ENCODE data around the gene PLD1. TPM values are rescaled to one million over a fixed set of nuclear protein-coding genes. Genes with fewer than 3 reads are reported as not detected.
A peak's percentile ranks its signal among the peaks of the same experiment; 100 is the strongest.

PLD1 gene
- total RNA-seq, 1 donor from 2014 or later: 29.1 TPM

DNA sequence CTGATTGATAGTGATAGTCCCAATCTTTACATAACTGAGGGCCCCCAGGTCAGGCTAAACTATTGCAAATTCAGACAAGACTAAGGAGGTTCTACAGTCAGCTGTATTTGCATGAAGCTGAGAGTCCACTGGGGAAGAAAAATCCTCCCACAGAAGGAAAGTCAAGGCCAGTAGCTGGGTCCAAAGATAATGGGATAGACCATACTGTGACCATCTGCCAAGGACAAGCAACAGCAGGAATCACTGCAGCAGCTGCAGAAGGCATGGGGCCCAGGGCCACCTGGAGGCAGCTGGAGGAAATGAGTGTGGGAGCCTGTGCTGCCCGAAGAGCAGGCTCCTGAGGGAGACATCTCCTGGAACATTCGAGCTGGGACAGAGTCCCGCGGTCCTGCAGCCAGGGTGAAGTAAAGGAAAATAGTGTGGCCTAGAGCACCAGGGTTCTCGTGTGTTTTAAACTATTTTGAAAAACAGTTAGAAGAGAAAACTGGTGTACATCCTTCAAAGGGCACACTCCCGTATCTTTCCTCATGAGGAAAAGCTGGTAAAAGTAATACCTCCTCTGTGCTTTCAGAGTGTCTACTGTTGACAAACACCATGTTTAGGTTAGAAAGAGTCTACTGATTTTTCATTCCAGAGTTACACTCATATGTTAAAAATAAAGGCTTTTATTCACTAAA lies 19.7 kb upstream of the PLD1 start:
- peak in 1 of 2 experiments; percentile 66 for DNase-seq (ENCODE audit: low spot score in 2 of 2, unreplicated experiment in 2 of 2)
- no peaks in the 10 kb centered on the region for H3K9me3 Mint-ChIP-seq
- no peak overlapping the region for H3K4me3 Mint-ChIP-seq
- H3K36me3 Mint-ChIP-seq: no peaks in the 10 kb centered on the region
- peak overlapping the region; percentile 71 for H3K27ac Mint-ChIP-seq
- H3K4me1 Mint-ChIP-seq: peaks cover 29% of the 10 kb centered on the region
- TF ChIP-seq, protein P1, sequence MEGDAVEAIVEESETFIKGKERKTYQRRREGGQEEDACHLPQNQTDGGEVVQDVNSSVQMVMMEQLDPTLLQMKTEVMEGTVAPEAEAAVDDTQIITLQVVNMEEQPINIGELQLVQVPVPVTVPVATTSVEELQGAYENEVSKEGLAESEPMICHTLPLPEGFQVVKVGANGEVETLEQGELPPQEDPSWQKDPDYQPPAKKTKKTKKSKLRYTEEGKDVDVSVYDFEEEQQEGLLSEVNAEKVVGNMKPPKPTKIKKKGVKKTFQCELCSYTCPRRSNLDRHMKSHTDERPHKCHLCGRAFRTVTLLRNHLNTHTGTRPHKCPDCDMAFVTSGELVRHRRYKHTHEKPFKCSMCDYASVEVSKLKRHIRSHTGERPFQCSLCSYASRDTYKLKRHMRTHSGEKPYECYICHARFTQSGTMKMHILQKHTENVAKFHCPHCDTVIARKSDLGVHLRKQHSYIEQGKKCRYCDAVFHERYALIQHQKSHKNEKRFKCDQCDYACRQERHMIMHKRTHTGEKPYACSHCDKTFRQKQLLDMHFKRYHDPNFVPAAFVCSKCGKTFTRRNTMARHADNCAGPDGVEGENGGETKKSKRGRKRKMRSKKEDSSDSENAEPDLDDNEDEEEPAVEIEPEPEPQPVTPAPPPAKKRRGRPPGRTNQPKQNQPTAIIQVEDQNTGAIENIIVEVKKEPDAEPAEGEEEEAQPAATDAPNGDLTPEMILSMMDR (IDR thresholded peaks at IDR 0.05; ENCODE audit: unreplicated experiment): peak; percentile 21
- no peaks in the 10 kb centered on the region for H3K27me3 Mint-ChIP-seq (ENCODE audit: low read depth)

DNA sequence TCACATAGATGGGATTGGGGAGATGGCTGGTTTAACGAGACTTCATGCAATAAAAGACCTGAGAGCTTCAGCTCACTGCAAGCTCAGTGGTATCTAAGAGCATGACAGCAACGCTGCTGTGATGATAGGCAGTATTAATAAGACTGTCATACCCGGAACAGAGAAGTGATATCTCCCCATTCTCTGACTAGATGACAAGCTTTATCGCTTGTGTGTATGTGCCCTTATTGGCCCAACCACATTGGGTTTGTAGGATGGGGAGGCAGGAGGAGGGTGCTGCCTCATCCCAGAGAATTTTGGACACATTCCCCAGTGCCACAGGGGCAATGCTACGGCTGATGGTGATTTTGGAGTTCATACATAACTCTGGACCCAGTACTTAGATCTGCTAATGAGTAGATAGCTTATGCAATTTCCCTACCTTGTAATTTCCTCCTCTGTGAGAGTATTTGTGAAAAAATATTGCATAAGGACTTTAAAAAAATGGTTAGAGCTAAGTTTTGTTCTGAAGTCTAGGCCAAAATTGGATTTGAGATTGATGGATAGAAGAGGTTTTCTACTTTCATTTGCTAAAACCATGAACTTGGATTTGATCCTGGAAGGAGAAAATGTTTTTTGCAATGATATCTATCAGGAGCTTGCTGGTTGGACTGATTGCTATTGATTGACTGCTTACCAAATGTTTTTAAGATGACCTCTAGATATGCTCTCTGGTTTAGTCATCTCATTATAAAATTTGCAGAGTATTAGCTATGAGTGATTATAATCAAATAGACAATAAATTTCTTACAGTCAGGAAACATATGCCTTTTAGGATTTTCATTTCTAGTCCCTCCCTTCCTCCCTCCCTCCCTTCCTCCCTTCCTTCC lies 18.9 kb upstream of the PLD1 start:
- Mint-ChIP-seq H3K4me1 (peaks cover 30% of the 10 kb centered on the region), H3K27me3 (ENCODE audit: low read depth) (no peaks in the 10 kb centered on the region), H3K36me3 (no peaks in the 10 kb centered on the region), H3K27ac (no peak overlapping the region), H3K9me3 (no peaks in the 10 kb centered on the region), H3K4me3 (no peak overlapping the region)
- DNase-seq (ENCODE audit: low spot score in 2 of 2, unreplicated experiment in 2 of 2): no peak
- TF ChIP-seq, protein P1 (IDR thresholded peaks at IDR 0.05; ENCODE audit: unreplicated experiment): no peak

DNA sequence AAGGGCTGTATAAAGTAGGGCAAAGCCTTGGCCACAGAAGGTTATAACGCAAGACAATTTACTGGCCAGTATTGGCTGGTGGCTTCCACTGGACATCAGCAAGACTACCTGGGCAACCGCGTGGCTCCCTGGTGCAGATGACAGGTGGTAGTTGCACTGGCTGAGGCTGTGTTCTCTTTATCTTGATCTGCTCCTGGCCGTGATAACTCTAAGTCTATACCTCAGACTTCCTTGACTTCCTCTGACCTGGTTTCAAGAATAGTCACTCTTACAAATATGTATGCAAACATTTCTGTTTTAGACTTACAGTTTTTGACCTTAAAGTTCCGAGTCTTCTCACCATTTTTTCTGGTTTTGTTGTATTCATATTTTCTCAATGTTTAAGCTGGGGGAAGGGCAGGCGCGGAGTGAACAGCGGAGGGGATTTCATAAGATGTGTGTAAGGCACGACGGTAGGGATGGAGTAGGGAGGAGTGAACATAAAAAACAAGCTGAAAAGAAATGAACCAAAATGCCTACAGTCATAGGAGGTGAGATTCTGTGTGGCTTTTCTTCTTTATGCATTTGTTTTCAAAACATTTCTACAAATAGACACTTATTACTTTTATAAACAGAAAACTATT lies 17.7 kb upstream of the PLD1 start:
- no peak overlapping the region for H3K27ac Mint-ChIP-seq
- H3K27me3 Mint-ChIP-seq (ENCODE audit: low read depth): no peaks in the 10 kb centered on the region
- H3K36me3 Mint-ChIP-seq: no peaks in the 10 kb centered on the region
- no peak for DNase-seq (ENCODE audit: low spot score in 2 of 2, unreplicated experiment in 2 of 2)
- TF ChIP-seq, protein P1 (IDR thresholded peaks at IDR 0.05; ENCODE audit: unreplicated experiment): no peak
- H3K4me1 Mint-ChIP-seq: peaks cover 25% of the 10 kb centered on the region
- H3K9me3 Mint-ChIP-seq: no peaks in the 10 kb centered on the region
- H3K4me3 Mint-ChIP-seq: no peak overlapping the region

DNA sequence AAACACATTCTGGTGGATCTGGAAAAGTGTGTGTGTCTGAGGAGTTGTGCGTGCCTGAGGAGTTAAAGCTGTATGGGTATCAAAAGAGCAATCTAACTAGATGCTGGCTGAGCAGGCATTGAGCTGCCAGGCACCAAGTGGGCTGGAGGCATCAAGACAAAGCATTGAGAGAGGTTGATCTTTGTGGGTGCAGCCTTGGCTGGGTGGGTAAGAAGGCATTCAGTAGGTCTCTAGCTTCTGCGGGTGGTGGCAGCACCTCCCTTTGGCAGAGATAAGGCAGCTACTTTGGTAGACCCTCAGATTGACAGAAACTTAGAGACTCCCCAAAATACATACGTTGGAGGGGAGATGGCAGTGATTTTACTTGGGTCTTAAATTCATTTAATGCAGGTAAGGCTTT lies 17.1 kb upstream of the PLD1 start:
- Mint-ChIP-seq H3K27ac (no peak overlapping the region), H3K4me3 (no peak overlapping the region), H3K36me3 (no peaks in the 10 kb centered on the region), H3K9me3 (no peaks in the 10 kb centered on the region), H3K27me3 (ENCODE audit: low read depth) (no peaks in the 10 kb centered on the region), H3K4me1 (peaks cover 25% of the 10 kb centered on the region)
- no peak for DNase-seq (ENCODE audit: low spot score in 2 of 2, unreplicated experiment in 2 of 2)
- TF ChIP-seq, protein P1 (IDR thresholded peaks at IDR 0.05; ENCODE audit: unreplicated experiment): no peak

DNA sequence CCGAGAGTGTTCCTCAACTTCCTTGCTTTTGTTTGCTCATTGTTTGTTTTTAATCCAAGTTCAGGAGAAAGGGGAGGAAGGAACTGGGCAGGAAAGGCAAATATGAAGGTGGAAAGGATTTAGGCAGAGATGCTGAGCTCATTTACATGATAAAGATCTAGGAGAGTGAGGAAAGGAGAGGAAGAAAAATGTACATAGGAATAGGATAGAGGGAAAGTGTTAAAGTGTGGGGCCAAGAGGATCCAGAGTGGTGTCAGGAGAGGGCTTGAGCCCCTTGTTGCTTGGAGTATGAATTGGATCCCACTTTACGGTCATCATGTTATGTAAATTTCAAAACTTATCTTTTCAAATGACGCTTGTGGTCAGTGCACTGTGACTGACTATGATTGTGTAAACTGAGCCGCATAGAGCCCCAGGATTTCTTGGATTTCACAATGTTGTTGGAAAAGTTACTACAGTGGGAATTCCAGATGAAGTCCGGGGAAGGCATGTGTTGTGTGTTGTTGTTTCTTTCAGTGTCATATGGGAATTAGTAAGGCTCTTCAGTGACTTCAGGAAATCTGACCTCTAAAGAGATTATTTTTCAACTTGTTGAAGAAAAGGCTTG lies 15.0 kb upstream of the PLD1 start:
- no peak for DNase-seq (ENCODE audit: low spot score in 2 of 2, unreplicated experiment in 2 of 2)

More for the DNA sequence above, 15.0 kb upstream of the PLD1 start:
- Mint-ChIP-seq H3K27me3 (ENCODE audit: low read depth) (no peaks in the 10 kb centered on the region), H3K27ac (no peak overlapping the region), H3K36me3 (no peaks in the 10 kb centered on the region), H3K4me3 (no peak overlapping the region), H3K4me1 (peaks cover 39% of the 10 kb centered on the region), H3K9me3 (no peaks in the 10 kb centered on the region)
- TF ChIP-seq, protein P1 (IDR thresholded peaks at IDR 0.05; ENCODE audit: unreplicated experiment): no peak

All from mesothelial cell of epicardium (in vitro differentiated cells).